Measurements from ENCODE around the gene TALDO1. TPM values are rescaled to one million over a fixed set of nuclear protein-coding genes. Genes with fewer than 3 reads are reported as not detected.
A peak's percentile ranks its signal among the peaks of the same experiment; 100 is the strongest.

TALDO1 gene
- polyA plus RNA-seq, 4 donors, result 97.0 to 148 (median 132) TPM

DNA sequence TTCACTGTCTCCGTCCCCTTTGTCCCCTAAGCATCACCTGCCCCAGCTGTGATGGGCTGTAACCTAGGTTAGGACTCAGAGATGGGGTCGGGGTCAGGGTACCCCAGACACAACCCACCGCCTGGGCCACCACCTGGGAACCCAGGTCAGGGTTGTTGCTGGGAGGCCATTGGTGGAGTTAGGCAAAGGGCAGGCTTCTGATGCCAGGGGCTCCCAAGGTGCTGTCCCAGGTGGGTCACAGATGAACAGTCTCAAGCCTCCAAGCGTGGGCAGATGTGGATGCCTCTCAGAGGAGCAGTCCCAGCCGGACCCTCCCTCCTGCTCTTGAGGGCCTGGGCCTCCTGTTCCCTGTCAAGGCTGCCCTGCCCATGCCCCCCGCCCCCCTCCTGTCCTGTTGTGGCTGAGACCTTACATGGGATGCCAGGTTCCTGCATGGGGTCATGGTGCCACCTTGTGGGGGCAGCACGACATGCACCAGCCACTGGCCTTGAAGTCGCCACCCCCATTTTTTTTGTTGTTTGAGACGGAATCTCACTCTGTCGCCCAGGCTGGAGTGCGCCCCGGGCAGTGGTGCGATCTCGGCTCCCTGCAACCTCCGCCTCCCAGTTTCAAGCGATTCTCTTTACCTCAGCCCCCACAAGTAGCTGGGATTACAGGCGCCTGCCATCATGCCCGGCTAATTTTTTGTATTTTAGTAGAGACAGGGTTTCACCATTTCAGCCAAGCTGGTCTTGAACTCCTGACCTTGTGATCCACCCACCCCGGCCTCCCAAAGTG lies 17.9 kb downstream of the TALDO1 start:
- no peak for DNase-seq (ENCODE audit: low read depth in 4 of 4, low spot score in 3 of 4)

DNA sequence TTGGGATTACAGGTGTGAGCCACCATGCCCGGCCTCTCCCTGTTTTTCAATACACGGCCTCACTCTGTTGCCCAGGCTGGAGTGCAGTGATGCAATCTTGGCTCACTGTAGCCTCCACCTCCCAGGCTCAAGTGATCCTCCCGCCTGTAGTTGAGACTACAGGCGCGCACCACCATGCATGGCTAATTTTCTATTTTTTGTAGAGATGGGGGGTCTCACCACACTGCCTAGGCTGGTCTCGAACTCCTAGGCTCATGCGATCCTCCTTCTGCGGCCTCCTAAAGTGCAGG lies 18.5 kb downstream of the TALDO1 start:
- no peak for DNase-seq (ENCODE audit: low read depth in 4 of 4, low spot score in 3 of 4)

DNA sequence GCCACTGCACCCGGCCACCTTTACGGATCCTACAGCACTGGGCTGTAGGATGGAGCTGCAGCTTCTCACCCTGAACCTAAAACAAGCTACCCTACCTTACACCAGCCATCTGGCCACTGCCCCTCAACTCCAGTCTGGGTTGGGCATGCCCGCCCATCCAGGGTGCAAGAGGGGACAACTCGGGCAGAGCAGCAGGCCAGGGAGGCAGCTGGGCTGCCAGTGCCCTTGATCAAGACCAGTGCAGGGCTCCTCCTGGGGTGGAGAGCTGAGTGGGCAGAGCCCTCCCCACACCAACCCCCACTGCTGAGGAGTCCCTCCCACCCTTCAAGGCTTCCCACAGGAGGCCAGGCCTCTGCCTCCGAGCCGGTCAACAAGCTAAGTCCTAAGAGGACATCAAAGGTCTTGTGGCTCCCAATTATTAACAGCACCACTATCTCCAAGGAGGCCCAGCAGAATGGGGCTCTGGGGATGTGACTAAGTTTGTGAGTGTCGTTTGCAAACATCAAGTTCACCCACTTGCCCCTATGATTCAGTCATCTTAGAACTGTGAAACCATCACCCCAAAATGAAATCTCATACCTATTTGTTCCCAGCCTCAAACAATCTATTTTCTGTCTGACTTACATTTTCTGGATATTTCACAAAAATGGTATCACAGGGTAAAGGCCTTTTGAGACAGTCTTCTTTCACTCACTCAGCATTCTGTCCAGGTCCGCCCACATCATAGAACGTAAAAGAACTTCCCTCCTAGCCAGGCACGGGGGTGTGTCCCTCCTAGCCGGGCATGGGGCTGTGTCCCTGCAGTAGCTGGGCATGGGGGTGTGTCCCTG lies 19.1 kb downstream of the TALDO1 start:
- DNase-seq (ENCODE audit: low read depth in 4 of 4, low spot score in 3 of 4), result no peak

DNA sequence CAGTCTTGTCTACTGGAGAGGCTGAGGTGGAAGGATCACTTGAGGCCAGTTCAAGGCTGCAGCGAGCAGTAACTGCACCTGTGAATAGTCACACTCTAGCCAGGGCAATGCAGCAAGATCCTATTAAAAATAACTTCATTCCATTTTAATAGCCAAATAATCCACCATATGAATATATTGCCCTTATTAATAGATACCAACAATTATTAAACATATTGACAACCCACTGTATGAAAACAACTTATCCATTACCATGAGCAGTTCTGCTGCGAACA lies 19.6 kb downstream of the TALDO1 start:
- DNase-seq (ENCODE audit: low read depth in 4 of 4, low spot score in 3 of 4), result no peak

DNA sequence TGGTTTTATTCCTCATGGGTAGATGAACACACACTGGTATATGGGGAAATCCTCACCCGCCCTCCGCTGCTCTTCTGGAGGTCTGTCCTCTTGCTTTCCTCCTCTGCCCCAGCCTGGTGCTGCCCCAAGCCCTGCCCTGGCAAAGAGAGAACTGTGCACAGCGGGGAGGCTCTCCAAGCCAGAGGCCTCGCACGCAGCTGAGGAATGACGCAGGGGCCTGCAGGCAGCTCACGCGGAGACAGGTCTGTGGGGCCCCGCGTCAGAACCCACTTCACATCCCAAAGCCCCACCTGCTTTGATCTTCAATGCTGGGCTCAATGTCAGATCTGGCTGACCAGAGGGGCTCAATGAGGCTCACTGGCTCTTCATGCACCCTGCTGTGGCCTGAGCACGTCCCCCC lies 20.0 kb downstream of the TALDO1 start:
- DNase-seq (ENCODE audit: low read depth in 4 of 4, low spot score in 3 of 4), result no peak

DNA sequence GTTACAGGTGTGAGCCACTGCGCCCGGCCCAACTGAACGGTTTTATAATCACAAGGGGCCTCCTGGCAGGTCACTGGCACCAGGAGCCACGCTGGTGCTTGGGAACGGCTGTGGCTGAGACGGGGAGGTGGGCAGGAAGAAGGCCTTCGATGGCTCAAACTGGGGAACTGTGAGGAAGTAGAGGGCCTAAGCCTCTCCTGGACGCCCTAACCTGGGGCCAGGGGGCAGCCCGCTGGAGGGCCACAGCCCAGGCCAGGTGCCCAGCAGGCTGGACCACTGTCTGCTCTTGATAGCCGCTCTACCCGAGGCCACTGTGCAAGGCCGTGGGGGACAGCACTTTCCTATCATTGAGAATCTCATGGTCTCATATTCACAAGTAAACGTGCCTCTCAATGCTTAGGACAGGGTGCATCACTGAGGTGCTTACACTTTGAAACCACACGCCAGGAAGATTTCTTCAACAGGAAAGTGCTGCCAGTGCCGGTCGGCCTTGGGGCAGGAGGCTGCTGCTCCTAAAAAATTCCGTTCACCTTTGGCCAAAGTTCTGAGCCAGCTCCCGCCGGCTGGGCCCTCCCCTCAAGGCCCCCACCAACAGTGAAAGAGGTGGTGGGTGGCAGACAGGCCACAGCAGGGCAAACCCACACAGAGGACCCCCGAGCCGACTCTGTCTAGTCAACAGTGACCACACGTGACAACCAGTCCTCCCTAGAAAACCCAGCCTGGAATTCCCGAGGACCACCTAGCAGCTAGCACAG lies 22.8 kb downstream of the TALDO1 start:
- no peak for DNase-seq (ENCODE audit: low read depth in 4 of 4, low spot score in 3 of 4)

DNA sequence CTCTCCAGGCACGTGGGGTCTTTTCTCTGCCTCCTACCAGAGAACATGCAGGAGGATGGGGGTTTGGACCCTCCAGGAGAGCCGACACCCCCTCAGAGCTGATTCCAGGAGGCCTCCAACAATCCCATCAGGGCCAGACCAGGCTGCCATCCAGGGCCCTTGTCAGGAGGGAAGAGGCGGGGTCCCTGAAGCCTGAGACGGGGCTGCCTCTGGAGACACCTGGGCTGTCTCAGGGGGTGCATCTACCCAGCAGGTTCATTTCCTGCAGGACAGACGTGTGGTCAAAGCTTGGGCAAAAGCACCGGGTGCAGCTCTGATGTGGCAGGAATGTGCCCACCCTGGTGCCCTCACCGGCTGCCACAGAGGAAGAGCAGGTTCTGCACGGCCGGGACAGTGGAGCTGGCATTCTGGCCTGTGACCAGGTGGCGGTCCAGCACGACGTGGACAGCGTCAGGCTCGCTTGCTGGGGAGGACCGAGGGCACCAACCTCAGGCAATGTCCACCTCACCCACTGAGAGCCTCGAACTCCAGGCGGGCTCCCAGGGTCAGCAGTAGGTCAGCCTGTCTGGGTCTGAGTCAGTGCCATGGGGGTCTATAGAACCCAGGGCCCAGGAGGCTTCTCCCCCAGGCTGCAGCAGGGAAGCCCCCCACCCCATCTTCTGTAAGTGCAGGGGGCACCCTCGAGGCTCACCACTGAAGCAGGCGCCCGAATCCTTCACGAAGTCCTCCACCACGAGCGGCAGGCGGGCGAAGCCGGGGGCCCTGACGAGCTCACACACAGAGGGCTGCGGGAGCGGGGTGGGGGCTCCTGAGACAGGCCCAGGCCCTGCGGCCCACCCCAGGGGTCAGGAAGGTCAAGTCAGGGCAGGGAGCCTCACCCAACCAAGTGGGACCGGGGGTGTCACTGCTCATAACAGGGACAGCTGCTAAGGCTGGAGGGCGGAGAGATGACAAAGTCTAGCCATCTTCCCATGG lies 23.7 kb downstream of the TALDO1 start:
- DNase-seq (ENCODE audit: low read depth in 4 of 4, low spot score in 3 of 4), result no peak

DNA sequence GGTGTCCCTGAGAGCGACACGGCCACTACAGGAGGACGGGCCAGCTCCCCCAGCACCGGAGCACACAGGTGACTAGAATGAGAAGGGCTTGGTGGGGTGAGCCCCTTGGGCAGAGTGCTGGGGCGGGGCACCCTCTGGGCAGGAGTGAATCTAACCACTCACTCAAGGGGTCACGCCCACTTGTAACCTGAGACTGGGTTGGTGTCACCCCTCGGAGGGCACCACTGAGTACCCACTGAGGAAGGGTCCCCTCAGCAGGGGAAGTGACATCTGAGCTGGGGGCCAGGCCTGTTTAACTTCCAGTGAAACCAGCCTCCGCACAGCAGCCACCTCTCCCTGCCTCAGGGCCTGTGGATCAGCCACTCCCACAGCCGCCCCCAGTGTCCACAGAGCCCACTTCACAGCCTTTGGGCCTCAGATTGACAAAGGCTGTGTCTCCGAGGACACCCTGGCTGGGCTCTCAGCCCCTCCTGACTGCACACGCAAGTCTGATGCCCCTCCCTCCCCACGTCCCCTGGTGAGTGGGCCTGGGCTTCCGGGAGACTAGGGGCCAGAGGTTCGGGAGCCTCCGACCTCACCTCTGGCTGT lies 24.4 kb downstream of the TALDO1 start:
- no peak for DNase-seq (ENCODE audit: low read depth in 4 of 4, low spot score in 3 of 4)

DNA sequence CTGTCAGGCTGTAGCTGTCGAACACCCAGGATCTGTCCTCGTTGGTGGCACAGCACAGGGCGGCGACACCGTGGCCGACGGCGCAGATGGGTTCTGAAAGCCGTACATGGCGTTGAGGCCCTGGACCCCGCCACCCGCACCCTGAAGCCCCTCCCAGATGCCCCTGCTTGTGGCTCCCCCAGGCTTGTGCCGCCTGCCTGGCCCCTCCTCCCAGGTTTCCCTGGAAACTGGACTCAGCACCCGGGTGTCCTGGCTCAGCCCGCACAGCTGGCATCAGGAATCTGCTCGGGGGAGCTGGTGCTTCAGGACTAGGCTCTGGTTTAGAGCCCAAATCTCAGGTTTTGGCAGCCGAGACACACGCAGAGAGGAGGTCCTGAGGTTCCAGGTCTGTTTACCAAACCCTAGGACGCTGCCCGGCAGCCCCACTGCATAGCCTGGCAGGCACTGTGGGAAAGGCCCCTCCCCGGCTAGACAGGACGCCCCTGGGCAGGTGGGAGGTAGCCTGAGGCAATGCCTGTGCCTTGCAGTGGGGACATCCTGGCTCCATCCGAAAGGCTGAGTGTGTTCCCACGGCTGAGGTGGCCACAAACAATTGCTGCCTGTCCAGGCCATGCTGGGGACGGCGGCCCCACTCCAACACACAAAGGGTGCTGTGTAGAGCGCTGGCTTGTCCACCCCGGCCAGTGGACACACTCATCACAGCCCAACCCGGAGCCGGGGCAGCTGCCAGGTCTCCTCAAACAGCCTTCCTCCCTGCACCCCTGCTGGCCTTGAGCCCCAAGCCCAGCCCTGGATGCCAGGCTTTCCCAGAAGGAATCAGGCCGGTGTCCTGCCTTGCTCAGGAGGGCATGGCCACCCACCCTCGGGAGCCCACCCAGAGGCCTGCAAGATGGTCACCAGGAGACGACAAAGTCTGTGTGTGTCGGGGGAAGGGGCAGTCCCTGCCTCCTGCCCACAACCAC lies 25.4 kb downstream of the TALDO1 start:
- no peak for DNase-seq (ENCODE audit: low read depth in 4 of 4, low spot score in 3 of 4)

DNA sequence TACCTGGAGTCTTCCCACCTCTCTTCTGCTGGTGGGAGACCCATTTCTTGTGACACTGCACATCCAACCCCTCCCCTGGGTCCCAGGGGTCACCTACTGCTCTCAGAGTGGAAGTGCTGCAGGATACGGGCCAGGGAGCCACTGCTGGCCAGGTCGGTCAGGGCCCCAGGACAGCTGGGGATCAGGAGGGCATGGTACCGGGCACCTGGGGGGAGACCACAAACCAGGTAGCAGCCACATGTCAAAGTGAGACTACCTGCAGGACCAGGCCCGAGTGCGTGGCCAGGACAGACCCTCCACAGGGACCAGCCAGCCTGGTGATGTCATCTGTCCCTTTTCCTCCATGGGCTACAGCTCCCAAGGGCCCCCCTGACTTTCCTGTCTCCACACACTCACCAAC lies 26.2 kb downstream of the TALDO1 start:
- no peak for DNase-seq (ENCODE audit: low read depth in 4 of 4, low spot score in 3 of 4)

DNA sequence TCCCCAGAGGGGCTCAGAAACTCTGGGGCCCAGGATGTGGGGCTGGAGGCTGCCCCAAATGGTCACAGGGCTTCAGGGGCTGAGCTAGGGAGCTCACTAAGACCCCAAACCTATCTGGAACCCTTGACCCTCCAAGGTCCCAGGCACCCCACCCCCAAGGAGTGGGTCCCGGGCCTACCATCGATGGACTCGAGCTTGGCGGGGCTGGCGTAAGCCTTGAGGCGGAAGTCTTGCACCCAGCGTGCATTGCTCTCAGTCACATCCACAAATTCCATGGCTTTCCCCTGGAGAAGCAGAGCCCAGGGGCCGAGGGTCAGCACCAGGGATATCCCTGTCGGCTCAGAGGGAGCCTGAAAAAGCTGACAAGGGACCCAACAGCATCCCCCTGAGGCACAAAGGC lies 26.6 kb downstream of the TALDO1 start:
- DNase-seq (ENCODE audit: low read depth in 4 of 4, low spot score in 3 of 4), result no peak

DNA sequence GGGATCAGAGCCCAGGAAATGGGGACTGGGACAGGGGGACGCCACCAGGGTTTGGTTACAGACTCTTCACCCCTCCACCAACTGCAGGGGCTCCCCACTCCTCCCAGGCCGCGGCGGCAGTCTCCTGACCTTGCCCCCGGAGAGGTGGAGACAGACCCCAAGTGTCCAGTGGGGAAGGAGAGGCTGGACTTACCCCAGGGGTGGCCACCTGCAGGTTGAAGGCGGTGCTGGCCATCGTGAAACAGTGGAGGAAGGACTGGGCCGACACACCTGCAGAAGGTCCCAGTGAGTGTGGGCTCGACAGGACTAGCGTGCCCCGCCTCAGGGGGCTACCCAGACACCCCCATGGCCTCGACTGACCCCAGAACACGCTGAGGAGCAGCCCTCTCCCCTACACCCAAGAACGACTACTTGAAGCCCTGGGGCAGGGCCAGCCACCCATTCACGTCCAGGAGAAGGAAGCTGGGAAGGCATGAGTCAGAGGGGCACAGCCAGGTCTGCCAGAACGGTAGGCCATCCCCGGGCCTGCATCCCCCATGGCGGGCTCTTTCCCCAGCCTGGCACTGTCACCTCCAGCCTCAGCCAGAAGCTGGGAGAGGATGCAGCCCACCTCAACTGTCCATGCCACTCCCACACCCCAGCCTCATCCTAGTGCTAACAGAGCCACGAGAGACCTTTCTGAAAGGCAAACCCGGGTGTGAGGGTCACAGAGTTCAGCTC lies 27.8 kb downstream of the TALDO1 start:
- DNase-seq (ENCODE audit: low read depth in 4 of 4, low spot score in 3 of 4), result no peak

DNA sequence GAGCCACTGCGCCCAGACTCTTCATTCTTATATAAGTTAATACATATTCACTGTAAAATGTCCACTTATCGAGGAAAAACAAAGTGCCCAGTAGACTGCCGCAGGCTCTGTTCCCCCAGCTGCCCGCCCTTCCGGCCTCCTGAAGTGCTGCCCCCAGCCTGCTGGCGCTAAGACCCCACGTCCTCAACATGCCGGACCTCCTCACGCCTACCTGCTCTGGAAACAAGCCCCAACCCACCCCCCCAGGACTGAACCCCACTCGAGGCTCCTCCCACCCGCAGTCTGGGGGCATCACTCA lies 28.9 kb downstream of the TALDO1 start:
- no peak for DNase-seq (ENCODE audit: low read depth in 4 of 4, low spot score in 3 of 4)

DNA sequence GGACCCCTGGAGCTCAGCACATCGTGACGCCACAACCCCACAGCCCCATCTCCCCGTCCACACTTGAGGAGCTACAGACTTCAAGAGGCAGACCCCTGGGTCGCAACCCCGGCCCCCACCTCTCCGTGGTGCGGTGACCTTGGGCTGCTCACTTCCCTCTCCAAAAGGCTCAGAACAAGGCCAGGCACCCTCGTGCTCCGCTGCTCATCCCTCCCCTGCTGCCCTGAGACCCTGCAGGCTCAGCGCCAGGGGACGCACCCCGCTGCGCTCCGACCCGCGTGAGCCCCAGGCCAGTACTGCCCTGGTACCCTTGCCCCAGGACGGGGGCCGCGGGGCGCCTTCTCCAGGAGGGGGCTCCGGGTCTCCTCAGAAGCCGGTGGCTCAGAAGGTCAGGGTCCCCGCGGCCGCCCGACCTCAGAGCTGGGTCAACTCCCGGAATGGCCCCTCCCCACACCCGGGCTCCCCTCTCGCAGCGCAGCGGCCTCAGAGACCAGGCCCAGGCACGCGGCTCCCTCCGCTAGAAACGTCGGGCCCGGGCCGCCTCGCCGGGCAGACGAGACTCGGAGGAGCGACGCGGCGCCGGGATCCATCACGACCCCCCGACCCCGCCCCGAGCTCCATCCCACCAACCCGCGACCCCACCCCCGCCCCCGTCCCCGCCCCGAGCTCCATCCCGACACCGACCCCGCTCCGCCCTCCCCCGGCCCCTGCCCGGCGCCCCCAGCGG lies 29.5 kb downstream of the TALDO1 start:
- no peak for DNase-seq (ENCODE audit: low read depth in 4 of 4, low spot score in 3 of 4)

DNA sequence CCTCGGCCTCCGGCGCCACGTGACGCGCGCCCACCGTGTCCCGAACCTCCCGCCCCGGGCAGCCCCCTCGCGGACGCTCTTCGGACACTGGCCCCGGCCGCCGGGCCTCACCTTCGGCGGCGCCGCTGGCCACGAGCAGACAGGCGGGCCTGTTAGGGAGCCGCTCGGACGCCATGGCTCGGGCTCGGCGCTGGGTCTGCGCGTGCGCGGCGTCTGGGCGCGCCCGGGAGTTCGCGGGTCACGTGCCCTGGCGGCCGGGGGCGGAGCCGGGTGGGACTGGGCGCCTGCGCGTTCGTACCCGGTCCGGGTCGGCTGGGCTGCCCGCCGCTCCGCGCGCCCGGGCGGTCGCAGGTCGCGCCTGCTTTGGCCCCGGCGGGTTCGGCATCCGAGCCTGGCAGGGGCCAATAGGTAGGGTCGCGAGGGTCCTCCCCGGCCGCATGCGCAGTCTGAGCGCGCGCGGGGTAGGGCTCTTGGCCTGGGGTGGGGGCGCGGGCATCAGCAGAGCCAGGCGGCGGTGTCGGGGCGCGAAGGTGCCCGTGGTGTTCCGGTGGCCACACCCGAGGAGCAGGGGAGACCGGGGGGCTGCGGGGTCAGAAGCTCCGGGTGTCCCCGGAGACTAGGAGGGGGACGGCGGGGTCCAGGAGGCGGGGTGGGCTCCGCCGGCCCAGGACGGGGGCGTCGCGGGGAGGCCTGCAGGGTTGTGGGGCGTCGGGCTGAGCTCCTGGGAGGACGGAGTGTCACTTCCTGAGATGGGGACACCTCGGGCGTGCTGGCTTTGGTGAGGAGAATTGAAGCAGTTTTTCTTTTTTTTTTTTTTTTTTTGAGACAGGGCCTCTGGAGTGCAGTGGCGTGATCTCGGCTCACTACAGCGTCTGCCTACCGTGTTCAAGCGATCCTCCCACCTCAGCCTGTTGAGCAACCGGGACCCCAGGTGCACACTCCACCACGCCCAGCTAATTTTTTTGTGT lies 30.3 kb downstream of the TALDO1 start, which contains the start of gene GATD1:
GATD1 (minus strand) TSS at position 200 of the 968 bp plus-strand sequence; CDS start at position 175, 25 bp downstream.
- DNase-seq (ENCODE audit: low read depth in 4 of 4, low spot score in 3 of 4), result peak; percentile 53 to 84 (median 80)

All from left renal pelvis (tissue), 4 donors.